Mucosa of stomach (tissue), 1 donor: Measurements from ENCODE around the gene RWDD3.

Experiments
- H3K27me3 ChIP-seq: one replicate; pipeline ENCODE4 v1.7.0; 2013; ENCODE audit warnings: mild to moderate bottlenecking, low read length; ENCODE audit not compliant: control insufficient read depth, insufficient read depth
- H3K36me3 ChIP-seq: one replicate; pipeline ENCODE4 v1.7.0; 2013; ENCODE audit warnings: low read length; ENCODE audit not compliant: control insufficient read depth, insufficient read depth
- H3K4me1 ChIP-seq: one replicate; pipeline ENCODE4 v1.7.0; 2013; ENCODE audit warnings: mild to moderate bottlenecking, low read length; ENCODE audit not compliant: control insufficient read depth, insufficient read depth
- H3K4me3 ChIP-seq: one replicate; pipeline ENCODE4 v1.7.0; 2013; ENCODE audit warnings: low read length
- H3K9ac ChIP-seq: one replicate; pipeline ENCODE4 v1.7.0; 2013; ENCODE audit warnings: mild to moderate bottlenecking, low read length, moderate library complexity
- H3K9me3 ChIP-seq: one replicate; pipeline ENCODE4 v1.7.0; 2013; ENCODE audit warnings: mild to moderate bottlenecking, low read length, moderate library complexity; ENCODE audit not compliant: control insufficient read depth
- donor health status: Pancreatic carcinoma.

The RWDD3 gene

DNA sequence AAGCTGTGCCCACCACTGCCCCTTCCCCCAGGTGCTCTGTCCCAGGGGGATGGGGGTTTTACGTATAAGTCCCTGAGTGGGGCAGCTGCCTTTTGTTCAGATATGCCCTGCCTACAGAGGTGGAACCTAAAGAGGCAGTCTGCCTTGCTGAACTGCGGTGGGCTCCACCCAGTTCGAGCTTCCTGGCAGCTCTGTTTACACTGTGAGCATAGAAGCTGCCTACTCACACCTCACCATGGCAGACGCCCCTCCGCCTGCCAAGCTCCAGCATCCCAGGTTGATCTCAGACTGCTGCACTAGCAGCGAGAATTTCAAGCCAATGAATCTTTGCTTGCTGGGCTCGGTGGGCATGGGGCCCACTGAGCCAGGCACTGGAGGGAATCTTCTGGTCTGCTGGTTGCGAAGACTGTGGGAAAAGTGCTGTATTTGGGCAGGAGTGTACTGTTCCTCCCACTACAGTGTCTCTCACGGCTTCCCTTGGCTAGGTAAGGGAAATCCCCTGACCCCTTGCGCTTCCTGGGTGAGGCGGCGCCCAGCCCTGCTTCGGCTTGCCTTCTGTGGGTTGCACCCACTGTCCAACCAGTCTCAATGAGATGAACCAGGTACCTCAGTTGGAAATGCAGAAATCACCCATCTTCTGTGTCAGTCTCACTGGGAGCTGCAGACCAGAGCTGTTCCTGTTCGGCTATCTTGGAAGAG, 17.6 kb upstream of the RWDD3 start:
- H3K9ac ChIP-seq = no peak overlapping the region
- H3K27me3 ChIP-seq = no peaks in the 10 kb centered on the region
- H3K9me3 ChIP-seq = no peaks in the 10 kb centered on the region
- no peak overlapping the region for H3K4me3 ChIP-seq
- no peaks in the 10 kb centered on the region for H3K4me1 ChIP-seq
- no peaks in the 10 kb centered on the region for H3K36me3 ChIP-seq

- Histone ChIP-seq H3K9ac (no peak overlapping the region), H3K36me3 (no peaks in the 10 kb centered on the region), H3K4me3 (no peak overlapping the region), H3K4me1 (no peaks in the 10 kb centered on the region), H3K9me3 (no peaks in the 10 kb centered on the region), H3K27me3 (no peaks in the 10 kb centered on the region)
Measured at GRCh38 chr1:95217371-95217770, 16.6 kb upstream of the RWDD3 start.

- Histone ChIP-seq H3K4me1 (no peaks in the 10 kb centered on the region), H3K36me3 (no peaks in the 10 kb centered on the region), H3K9me3 (no peaks in the 10 kb centered on the region), H3K27me3 (no peaks in the 10 kb centered on the region), H3K4me3 (no peak overlapping the region), H3K9ac (no peak overlapping the region)
Measured at GRCh38 chr1:95219407-95219806, 14.6 kb upstream of the RWDD3 start.

DNA sequence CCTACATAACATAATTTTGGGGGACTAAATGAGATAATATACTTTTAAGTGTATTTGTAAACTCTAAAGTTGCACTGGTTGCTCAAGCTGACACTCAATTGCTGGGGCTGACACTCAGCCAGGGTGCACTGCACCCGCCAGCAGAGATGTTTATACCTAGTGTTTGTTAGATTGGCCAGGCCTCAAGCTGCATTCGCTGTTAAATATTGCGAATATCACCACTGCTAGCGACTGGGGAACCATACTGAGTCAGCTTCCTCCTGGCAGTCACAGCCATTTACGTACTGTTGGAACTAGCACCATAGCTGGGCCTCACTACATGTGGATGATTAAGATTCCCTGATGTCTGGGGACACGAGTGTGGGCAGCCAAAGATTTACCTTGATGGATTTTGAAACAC, 12.7 kb upstream of the RWDD3 start:
- H3K9me3 ChIP-seq = no peaks in the 10 kb centered on the region
- H3K27me3 ChIP-seq = no peaks in the 10 kb centered on the region
- H3K36me3 ChIP-seq = no peaks in the 10 kb centered on the region
- H3K4me3 ChIP-seq = no peak overlapping the region
- H3K4me1 ChIP-seq = no peaks in the 10 kb centered on the region
- H3K9ac ChIP-seq = no peak overlapping the region

DNA sequence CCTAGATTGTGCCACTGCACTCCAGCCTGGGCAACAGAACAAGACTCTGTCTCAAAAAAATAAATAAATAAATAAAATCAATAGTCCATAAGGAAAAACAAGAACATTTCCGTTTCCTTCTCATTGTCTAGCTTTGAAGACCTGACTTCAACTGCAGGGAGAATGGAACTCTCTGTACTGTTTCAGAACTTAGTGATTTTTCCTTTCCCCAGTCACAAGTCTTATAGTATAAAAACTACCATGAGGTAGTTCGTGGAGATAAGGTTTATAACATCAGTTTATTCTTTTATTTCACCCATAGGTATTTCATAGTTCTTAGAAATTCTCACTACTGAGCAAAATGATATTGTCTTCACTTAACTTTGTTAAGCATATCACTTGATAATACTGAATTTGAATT, 11.4 kb upstream of the RWDD3 start:
- Histone ChIP-seq H3K9me3 (no peaks in the 10 kb centered on the region), H3K4me3 (no peak overlapping the region), H3K36me3 (no peaks in the 10 kb centered on the region), H3K27me3 (no peaks in the 10 kb centered on the region), H3K9ac (no peak overlapping the region), H3K4me1 (no peaks in the 10 kb centered on the region)

- no peaks in the 10 kb centered on the region for H3K27me3 ChIP-seq
- H3K36me3 ChIP-seq = no peaks in the 10 kb centered on the region
- H3K4me1 ChIP-seq = no peaks in the 10 kb centered on the region
- H3K9me3 ChIP-seq = no peaks in the 10 kb centered on the region
- no peak overlapping the region for H3K9ac ChIP-seq
- H3K4me3 ChIP-seq = no peak overlapping the region
Measured at GRCh38 chr1:95223110-95223509, 10.9 kb upstream of the RWDD3 start.

- Histone ChIP-seq H3K36me3 (no peaks in the 10 kb centered on the region), H3K9me3 (no peaks in the 10 kb centered on the region), H3K27me3 (no peaks in the 10 kb centered on the region), H3K4me1 (no peaks in the 10 kb centered on the region), H3K4me3 (no peak overlapping the region), H3K9ac (no peak overlapping the region)
Measured at GRCh38 chr1:95226781-95227660, 7.0 kb upstream of the RWDD3 start.

- H3K36me3 ChIP-seq = no peaks in the 10 kb centered on the region
- no peaks in the 10 kb centered on the region for H3K9me3 ChIP-seq
- H3K9ac ChIP-seq = no peak overlapping the region
- no peaks in the 10 kb centered on the region for H3K27me3 ChIP-seq
- H3K4me3 ChIP-seq = no peak overlapping the region
- H3K4me1 ChIP-seq = peaks cover 8% of the 10 kb centered on the region
Measured at GRCh38 chr1:95229037-95229436, 5.0 kb upstream of the RWDD3 start.

GRCh38 chr1:95229706-95230105, 4.3 kb upstream of the RWDD3 start:
- Histone ChIP-seq H3K36me3 (no peaks in the 10 kb centered on the region), H3K4me3 (no peak overlapping the region)

GRCh38 chr1:95230256-95230655, 3.8 kb upstream of the RWDD3 start:
- H3K4me3 ChIP-seq = no peak overlapping the region
- H3K4me1 ChIP-seq = peaks cover 8% of the 10 kb centered on the region
- H3K27me3 ChIP-seq = no peaks in the 10 kb centered on the region
- H3K9ac ChIP-seq = no peak overlapping the region
- H3K9me3 ChIP-seq = no peaks in the 10 kb centered on the region
- no peaks in the 10 kb centered on the region for H3K36me3 ChIP-seq

More at GRCh38 chr1:95229706-95230105, 4.3 kb upstream of the RWDD3 start:
- Histone ChIP-seq H3K27me3 (no peaks in the 10 kb centered on the region), H3K9me3 (no peaks in the 10 kb centered on the region), H3K9ac (no peak overlapping the region), H3K4me1 (peaks cover 8% of the 10 kb centered on the region)

GRCh38 chr1:95230768-95231191, 3.2 kb upstream of the RWDD3 start:
- Histone ChIP-seq H3K4me1 (peaks cover 8% of the 10 kb centered on the region), H3K27me3 (no peaks in the 10 kb centered on the region), H3K36me3 (no peaks in the 10 kb centered on the region), H3K4me3 (no peak overlapping the region), H3K9ac (no peak overlapping the region), H3K9me3 (no peaks in the 10 kb centered on the region)

GRCh38 chr1:95232646-95233318, 1.2 kb upstream of the RWDD3 start:
- peak overlapping the region; percentile 88 for H3K9ac ChIP-seq
- no peaks in the 10 kb centered on the region for H3K9me3 ChIP-seq
- H3K36me3 ChIP-seq = no peaks in the 10 kb centered on the region
- peak overlapping the region; percentile 61 for H3K4me3 ChIP-seq
- peaks cover 8% of the 10 kb centered on the region for H3K4me1 ChIP-seq
- H3K27me3 ChIP-seq = no peaks in the 10 kb centered on the region
